Stimulated activated CD4-positive, alpha-beta T cell treated with anti-CD3 and anti-CD28 coated beads, Interleukin-12 subunit alpha, Interleukin-12 subunit beta, amount 100 ng/mL, for 4 hours (primary cell): ENCODE data around the gene SMIM20.
"Not testable (repeated sequence)": the region's sequence is repeated elsewhere in the genome, so short reads cannot be mapped to it uniquely, and the experiment has no call there.

Experiments used
- DNase-seq: peaks from one replicate; pipeline ENCODE4 v3.0.0-alpha.2; 2020

Gene SMIM20

DNA sequence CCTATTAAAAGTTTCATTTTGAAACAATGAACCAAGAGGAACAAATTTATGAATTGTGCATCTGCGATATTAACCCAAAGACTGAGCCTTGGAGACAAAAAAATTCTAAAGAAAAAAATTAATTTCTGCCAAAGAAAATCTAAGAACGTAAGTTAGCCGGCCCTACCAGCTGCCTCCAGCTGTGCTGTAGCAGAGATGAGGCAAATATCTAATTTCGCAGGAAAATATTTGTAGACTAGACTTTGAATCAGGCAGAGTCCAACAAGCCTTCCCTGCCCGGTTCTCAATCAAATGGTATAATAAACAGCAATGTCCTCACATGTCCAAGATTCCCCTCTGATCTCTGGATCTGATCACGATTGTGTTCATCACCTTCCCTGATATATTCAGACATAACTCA lies 21.2 kb upstream of the SMIM20 start:
- no peak for DNase-seq

DNA sequence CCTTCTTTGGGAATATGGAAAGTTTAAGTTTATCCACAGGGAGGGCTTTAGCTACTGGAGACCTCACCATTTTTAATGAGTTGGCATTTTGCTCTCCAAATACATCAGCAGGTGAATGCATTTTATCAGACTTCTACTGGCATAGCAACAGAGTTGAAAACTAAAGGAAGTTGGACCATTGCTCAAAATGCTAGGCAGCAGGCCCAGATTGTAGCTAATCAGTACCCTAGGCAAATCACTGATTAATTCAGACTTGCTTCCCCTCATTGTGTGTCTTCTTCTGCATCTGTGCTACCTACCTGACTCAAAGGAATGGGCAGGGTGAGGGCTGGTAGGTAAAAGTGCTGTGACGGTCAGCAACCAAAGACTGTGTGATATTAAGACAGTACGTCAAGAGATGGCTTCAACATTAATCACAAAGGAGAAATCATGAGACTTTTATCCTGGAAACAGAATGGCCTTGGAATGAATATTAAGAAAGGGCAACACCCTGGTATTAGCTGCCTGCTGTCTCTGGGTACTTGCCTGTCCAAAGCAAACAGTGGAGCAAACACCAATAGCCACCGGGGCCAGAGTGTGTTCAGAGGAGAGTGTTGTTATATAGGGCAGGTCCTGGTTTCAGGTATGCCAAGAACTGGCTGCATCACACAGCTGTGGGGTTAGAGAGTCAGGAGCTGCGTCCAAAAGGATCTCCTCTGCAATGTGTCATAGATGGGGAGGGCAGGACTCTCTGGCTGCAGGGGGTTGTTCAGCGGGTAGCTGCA lies 17.1 kb upstream of the SMIM20 start:
- DNase-seq = no peak

DNA sequence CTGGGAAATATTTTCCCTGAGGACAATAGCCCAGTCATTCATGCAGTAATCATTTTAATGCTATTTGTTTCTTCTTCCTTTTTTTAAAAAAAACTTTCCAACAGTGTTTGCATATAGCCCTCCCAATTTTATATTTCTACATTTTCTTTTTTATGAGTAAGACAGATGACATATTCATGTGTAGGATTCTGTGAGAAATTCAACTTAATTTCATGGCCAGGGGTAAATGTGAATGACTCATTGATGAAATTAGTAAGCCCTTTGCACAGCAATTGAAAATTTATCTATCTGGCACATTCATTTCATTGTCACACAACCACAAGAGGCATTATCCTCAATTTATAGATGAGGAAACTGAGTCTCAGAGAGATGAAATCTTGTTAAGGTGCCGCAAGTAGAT lies 13.7 kb upstream of the SMIM20 start:
- DNase-seq = no peak

DNA sequence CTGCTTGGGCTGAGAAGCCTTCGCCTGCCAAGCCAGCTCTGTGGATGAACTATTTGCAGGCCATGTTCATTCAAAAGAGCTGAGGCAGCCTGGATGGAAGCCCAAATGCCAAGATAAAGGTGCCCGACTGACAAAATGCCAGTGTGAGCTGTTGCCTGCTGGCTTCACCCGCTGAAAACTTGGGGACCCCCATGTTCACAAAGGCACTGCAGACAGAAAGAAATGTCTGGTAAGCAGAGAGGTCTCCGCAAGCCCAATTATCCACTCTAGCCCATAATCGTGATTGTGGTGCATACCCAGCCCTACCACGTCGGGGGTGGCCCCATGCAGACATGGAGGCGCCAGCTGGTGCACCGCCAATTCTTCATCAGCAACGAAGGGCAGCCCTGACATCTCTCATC lies 13.0 kb upstream of the SMIM20 start:
- no peak for DNase-seq

DNA sequence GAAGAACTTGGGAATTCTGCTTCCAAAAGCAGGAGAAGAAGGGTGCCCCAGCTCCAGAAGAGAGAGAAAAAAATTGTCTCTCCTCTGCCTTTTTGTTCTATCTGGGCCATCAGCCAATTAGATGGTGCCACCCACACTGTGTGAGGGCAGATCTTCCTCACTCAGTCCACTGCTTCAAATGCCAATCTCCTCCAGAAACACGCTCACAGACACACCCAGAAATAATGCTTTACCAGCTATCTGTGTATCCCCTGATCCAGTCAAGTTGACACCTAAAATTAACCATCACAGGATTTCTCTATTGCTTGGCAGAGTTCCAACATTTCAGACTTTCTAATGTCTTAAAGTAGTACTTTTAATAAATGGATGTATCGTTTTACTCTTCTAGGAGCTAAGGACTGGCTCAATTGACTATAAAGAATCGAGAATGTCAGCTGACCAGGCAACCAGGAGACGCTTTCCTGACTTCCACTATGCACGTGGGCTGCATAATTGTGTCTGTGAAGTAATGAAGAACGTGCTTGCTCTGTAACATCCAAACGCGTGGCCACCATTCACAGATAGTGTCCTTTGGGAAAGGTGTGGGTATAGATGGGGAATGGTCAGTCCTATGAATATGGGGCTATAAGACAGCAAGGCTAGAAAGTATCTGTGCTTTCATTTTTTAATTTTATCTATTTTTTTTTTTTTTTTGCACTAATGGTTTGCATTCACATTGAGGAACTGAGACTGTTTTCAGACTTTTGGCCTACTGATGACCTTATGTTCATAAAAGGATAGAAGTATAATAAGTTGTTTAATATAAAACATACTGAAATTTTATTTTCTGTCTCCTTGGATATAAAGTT lies 9.9 kb upstream of the SMIM20 start:
- no peak for DNase-seq

DNA sequence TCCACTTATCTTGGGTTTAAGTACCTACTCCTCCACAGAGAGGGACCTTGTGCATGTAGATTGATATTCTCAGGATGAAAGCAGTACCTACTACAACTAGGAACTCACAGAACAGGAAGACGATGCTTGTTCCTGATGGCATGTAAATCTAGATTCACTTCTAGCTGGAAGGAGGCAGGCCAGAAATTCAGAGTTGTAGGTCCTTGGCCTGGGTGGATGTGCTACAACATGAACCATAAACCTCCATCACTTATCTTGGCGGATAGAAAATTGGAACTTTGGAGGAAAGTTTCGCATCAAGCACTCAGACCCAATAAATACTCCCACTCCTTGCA lies 9.3 kb upstream of the SMIM20 start:
- DNase-seq = no peak

DNA sequence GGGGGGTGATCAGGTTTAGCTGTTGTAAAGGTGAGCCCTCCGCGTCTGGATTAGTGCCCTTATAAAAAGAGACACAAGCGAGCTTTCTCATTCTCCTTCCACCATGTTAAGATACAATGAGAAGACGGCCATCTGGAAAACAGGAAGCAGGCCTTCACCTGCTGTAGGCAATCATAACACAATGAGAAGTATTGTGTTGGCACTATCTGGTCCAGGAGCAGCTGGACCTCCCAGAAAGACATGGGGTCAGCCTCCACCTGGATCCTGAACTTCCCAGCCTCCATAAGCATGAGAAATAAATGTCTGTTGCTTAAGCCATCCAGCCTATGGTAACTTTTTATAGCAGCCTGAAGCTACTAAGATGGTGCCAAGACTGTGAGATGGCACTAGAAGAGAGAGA lies 8.6 kb upstream of the SMIM20 start:
- no peak for DNase-seq

DNA sequence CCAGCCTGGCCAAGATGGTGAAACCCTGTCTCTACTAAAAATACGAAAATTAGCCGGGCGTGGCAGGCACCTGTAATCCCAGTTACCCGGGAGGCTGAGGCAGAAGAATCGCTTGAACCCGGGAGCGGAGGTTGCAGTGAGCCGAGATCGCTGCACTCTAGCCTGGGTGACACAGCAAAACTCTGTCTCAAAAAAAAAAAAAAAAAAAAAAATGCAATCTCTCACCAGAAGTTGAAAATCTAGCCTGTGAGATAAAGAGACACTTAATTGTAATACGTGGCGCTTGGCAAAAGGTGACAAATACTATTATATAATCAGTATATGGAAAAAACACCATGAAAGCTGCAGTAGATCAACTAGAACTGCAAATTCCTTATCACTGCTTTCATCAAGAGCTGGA lies 7.9 kb upstream of the SMIM20 start:
- not testable (repeated sequence) for DNase-seq

DNA sequence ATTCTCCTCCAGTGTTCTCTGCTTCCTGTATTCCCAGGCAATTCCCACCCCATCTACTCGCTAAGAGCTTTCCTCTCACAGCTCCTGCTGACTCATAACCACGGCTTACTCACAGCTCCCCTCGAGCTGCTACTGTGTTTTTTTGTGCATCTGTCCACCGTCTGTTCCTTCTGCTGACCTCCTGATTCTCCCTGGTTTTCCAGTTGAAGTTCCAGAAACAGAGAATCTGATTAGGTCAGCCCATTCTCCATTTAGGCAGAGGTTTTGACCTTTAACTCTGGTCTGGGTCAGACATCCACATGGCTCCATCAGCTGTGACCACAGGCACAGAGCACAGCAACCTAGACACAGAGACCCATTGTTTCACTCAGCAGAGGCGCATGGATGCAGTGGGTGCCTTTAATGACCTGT lies 5.5 kb upstream of the SMIM20 start:
- no peak for DNase-seq

DNA sequence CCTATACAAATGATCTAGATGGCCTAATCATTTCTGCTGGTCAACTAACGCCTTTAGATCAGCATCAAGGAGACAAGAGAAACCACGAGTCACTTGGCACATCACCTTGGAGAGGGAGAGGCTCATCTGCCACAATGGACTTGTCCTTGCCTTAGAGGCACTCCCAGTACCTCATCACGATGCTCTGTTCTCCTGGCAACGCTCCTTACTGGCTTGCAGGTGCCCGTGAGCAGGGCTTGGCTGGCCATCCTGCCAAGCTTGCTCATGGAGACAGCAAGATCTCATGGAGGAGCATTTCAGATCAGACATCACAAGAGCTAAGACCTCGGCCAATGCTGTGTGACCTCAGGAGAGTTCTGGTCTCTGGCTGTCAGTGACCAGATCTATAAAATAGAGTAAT lies 2.7 kb upstream of the SMIM20 start:
- DNase-seq = no peak

DNA sequence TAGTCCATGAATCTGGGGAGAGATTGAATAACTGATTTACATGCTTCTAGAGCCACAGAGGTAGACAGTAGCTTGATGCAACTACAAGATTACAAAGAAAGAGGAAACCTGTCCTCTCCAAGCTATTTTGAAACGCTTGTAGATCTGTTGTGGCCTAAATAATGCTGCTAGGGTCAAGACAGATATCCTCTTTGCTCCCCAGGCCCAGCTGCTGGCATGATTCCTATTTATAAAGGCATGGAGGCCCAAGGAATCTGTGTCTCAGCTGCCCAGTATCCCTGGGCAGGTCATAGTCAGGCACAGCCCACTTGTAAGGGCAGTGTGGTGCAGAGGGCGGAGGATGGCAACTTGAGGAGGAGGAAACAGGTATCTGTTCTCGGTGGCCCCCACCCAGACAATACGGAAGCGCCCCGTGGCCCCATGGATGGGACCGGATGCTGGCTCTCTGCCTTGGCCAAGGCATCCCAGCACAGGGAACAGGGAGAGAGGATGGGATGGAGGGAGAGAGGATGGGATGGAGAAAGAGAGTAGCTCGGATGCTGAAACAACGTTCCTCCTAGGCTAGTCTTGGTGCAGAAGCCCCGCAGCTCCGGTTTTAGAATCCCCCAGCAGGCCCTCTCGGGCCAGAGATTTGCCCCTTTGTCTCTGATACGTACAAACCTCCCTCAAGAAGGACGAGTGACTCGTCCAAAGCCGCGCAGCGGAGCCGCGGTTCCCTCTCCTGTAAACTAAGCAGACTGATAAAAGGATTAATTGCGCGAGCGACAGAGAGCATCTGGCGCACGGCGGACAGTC lies 767 bp upstream of the SMIM20 start:
- no peak for DNase-seq

DNA sequence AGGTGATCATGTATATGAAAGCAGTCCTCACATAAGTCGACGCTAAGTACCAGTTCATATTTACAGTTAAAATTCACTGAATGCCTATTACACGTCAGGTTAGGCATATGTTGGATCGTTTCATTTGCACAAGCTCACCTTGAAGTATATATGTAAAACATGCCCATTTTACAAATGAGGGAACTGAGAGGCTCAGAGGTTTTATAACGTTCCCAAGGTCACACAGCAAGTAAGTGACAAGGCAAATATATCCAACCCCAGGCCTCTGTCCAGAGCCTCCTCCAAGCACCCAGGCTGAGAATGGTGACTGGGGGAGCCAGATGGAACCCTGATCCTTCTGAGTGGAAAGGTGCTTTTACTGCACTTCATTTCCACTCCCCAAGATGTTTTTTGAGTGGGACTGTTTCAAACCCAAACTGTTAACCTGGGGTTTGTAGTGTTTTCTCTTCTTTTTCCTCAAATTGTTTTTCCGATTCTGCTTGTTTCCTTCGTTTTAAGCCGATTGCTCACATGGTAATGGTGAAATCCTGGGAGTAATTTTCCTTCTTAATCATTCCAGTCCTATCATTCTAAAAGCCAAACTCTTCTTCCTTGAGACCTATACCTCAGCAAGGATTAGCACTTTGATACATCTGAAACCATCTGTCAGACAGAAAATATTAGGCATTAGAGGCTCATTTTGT lies 791 bp downstream of the SMIM20 start:
- no peak for DNase-seq

DNA sequence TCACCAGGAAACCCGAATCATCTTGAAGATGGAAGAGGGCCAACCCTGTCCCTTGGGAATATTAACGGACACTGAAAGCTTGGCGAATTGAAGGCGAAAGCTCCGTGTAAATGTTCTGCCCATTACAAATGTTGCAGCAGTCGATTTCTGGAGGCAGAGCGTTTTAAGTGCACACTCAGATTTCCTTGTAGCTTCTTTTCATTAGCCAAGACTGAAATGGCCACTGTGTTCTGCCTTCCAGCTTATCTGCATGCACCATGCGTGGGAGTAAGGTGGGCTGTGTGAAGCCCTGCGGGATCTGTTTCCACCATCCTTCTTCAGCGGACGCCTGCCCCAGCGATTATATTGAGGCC lies 1.3 kb downstream of the SMIM20 start:
- DNase-seq = no peak

DNA sequence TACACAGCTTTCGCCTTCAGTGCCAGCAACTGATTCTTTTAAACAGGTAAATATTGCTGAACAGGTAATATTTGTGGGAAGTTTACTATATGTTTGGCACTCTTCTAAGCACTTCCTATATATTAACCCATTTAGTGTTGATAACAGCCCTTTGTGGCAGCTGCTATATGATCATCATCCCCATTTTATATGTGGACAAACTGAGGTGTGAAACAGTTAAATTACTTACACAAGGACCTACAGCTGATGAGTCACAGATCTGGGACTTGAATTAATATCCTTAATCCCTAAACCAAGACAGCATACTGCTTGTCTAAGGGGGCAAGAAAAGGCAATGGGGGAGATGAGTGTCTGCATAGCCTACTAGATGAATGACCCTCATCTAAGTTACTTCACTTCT lies 2.9 kb downstream of the SMIM20 start:
- no peak for DNase-seq

DNA sequence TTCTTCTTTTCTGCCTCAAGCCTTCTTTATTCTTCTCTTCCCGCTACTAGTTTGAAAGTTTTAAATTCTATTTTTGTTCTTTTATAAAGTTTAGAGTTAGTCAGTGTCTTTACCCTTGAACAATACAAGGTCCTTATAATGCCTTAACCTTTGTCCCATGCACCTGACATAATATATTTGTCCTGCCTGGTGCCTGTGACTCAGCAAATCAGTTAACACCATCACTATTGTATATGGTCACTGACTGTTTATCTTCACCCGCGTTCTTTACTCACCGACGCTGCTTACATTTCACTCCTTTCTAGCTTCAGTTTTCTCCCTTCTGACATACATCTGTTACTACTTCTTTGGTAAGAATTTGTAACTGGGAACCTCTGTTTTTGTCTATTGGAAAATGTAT lies 5.7 kb downstream of the SMIM20 start:
- DNase-seq = no peak

DNA sequence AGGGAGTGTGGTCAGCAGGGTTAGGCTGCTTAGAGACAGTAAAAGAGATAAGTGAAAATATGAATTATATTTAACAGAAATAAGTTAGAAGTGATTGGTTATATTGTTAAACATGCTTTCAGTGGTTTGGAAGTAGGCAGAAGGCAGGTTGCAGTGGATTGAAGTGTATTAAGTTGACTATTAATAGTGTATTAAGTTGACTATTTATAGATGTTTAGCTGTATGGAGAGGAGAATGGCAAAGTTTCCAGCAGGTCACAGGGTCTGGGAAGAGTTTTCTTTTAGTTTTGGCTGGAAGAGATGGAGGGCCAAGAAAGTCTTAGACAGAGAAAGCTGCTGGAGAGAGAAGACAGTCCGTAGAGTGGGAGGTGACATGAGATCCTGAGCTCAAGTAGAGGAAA lies 7.9 kb downstream of the SMIM20 start:
- no peak for DNase-seq

DNA sequence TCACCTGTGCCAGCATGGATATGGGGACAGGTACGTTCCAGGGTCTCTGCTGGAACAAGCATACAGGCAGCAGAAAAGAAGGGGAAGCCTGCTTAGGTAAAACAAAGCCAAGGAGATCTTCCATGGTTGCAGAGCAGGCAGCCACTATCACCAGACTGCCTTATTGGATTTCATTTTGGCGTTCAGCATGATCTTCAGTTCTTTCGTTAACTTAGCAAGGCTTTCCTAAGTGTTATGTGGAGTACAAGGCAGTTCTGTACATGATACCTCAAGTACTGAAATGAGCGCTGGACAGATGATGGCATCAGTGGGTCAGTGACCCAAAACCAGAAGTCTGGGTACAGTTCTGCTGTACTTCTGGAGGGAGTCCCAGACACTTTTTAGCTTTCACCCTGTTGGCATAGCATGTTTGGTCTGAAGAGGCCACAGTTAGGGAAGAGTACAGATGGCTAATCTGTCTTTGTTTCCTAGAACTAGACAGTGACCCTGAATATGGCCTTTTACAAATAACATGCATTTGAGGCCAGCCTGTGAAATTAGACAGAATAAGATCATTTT lies 8.9 kb downstream of the SMIM20 start:
- no peak for DNase-seq

DNA sequence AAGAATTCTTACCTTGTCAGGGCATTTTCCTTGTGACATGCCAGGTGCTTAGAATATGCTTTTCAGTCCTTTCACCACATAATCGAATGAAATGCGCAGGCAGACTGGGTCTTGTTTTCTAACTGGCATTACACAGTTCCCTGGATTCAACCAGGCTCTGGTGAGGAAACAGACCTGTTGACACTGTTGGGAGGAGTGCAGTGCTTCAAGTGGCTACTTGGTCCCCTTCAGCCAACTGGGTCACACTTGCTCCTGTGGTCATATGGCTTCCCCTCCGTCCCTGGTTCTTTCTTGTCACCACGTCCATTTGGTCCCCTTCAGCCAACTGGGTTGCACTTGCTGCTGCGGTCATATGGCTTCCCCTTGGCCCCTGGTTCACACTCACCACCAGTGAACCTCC lies 9.7 kb downstream of the SMIM20 start:
- DNase-seq = no peak

DNA sequence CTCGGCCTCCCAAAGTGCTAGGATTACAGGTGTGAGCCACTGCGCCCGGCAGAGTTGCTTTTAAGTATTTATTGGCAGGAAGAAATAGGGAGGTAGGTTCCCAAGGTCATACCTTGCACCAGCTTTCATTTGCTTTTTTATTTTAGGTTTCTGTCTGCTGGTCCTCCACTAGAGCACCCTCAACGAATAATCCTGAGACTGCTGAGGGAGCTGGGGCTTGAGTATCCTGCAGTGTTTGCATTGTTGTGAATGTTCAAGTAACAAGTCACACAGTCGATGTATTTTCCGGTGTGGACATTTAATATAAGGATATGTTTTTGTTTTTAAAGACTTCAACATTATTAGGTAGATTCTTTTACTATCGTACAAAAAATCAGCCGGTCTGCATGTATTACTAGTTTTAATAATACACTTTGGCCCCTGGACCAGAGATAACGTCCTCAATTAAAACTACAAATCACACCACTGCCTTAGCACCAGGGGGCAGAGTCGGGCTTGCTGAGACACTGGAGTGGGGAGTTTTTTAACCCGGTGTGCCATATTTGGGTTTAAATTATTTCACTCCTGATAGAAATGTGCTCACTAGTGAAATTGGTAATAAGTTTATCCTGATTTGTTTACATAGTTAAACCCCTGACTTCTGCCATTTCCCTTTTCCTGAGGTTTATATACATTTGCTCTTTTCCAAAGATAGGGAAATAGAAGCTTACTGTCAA lies 11.6 kb downstream of the SMIM20 start:
- DNase-seq = peak; percentile 16

DNA sequence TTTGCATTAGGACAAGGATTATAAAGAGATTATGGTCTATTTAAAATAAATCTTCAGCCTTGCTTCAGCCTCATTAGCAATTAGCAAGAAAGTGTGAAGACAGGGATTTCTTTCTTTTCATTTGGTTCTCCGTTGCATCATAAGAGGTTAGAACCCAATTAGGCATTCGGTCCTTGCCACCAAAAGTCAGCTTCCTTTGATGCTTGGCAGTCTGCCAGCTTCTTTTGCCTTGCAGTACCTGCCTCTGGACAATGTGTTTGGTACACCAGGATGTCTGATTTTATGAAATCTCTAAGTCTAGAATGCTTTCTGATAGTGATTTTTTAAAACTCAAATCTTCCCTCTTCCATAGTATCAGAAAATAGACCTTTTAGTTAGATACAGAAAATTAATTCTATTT lies 12.4 kb downstream of the SMIM20 start:
- DNase-seq = no peak

DNA sequence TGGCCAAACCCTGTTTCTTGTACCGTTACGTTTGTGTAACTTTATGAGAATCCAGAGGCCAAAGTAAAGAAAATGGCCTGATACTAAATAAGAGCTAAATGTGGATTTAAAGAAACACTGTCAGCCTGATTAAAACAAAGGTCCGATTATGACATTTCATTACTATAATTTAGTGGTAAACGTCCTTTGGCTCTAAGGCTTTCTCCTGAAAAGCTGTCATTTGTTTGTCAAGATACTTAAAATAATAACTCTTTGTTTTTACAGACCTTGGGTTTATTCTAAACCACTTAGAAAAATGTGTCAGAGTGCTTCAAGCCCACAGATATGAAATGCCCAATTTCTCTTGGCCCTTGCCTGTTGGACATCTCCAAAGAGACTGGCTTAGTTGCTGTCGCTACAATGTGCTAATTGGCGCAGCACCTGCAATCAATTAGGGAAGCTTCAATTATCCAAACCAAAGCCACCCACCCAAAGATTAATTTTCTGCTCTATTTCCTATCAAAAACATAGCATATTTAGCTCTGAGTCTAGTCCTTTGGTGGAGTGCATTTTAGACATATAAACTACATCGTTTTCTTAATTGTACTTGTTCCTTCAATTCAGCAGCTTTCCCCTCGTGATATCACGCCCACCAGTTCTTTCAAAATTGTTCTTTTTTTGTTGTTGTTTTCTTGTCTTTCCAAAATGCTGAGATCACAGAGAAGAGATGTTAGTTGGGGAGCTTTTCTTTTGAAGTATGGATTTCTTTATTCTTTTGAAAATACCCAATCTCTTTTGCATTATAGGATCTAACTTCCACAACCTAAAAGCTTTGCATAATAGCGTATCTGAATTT lies 13.6 kb downstream of the SMIM20 start:
- no peak for DNase-seq
